Ectodermal cell (in vitro differentiated cells): ENCODE results near the gene TP53TG5.
A peak's percentile ranks its signal among the peaks of the same experiment; 100 is the strongest.

Source experiments
- H3K27ac ChIP-seq: 2 replicates; pipeline ENCODE4 v1.7.0; 2013; ENCODE audit warnings: mild to moderate bottlenecking, low read depth, low read length; ENCODE audit not compliant: insufficient read depth, poor library complexity, severe bottlenecking
- H3K27me3 ChIP-seq: 2 replicates; pipeline ENCODE4 v1.7.0; 2013; ENCODE audit warnings: mild to moderate bottlenecking, low read length; ENCODE audit not compliant: insufficient read depth, control insufficient read depth, poor library complexity, severe bottlenecking
- H3K36me3 ChIP-seq: one replicate; pipeline ENCODE4 v1.7.0; 2013; ENCODE audit warnings: low read length; ENCODE audit not compliant: control insufficient read depth, insufficient read depth
- H3K4me1 ChIP-seq: one replicate; pipeline ENCODE4 v1.7.0; 2013; ENCODE audit warnings: low read length; ENCODE audit not compliant: control insufficient read depth, insufficient read depth
- H3K4me3 ChIP-seq: 2 replicates; pipeline ENCODE4 v1.7.0; 2013; ENCODE audit warnings: low read depth, low read length, control low read depth; ENCODE audit not compliant: insufficient read depth
- H3K9me3 ChIP-seq: 2 replicates; pipeline ENCODE4 v1.7.0; 2013; ENCODE audit warnings: mild to moderate bottlenecking, low read length, moderate library complexity; ENCODE audit not compliant: control insufficient read depth
- whole genome bisulfite sequencing, 2 experiments: methylation state at CpG; one replicate each; pipeline ENCODE4 v1.1.7; 2013; ENCODE audit warnings: missing lambda C conversion rate in 2 of 2; 5-methylcytosine and 5-hydroxymethylcytosine counted together

Gene TP53TG5

DNA sequence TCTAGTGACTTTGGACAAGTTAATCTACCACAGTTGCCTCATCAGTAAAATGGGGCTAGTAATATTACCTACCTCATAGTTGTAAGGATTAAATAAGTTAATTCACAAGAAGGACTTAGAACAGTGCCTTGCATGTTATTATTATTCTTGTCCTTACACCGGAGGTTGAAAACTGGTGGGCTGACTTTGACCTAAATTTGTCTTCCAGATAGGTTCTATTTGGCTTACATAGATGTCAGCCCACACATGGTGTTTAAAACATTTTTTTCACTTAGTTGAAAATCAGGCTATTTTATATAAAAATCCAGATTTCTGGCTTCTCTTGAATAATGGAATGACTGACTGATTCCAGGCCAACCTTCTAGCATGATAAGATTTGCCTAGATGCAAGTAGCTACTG, 11.9 kb downstream of the TP53TG5 start:
- H3K27me3 ChIP-seq: no peaks in the 10 kb centered on the region
- H3K4me3 ChIP-seq: no peak overlapping the region
- no peaks in the 10 kb centered on the region for H3K9me3 ChIP-seq
- no peak overlapping the region for H3K27ac ChIP-seq
- peaks cover 5% of the 10 kb centered on the region for H3K4me1 ChIP-seq
- peaks cover 5% of the 10 kb centered on the region for H3K36me3 ChIP-seq
- WGBS, 2 experiments: 94 to 100% methylated on average over 1 of the region's 1 CpG

DNA sequence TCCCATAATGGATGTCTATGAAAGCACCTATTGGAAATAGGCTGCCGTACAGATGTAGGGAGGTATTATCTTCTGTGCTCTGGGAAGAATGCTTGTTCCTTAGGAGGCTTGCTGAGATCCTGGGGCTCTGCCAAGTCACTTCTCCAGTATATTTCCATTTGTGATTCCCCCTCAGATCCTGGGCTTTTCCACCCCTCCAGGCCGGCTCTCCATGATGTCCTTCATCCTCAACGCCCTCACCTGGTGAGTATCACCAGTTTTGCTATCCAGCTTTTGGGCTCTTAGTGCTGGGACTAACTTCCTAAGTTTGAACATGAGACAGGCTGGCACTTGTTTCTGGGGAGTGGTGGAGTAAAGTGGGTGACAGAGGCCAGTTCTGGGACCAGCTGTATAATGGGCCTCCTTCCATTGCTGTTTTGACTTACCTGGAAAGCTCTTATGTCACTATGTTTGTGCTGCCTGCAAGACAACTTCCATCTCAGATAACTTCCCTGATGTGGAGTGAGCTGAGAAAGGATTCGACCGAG, 12.6 kb downstream of the TP53TG5 start:
- Histone ChIP-seq H3K27me3 (no peaks in the 10 kb centered on the region), H3K4me3 (no peak overlapping the region), H3K36me3 (peaks cover 5% of the 10 kb centered on the region), H3K9me3 (no peaks in the 10 kb centered on the region), H3K4me1 (peaks cover 5% of the 10 kb centered on the region), H3K27ac (no peak overlapping the region)
- WGBS, 2 experiments: 90 to 97% methylated on average over 5 of the region's 5 CpGs

DNA sequence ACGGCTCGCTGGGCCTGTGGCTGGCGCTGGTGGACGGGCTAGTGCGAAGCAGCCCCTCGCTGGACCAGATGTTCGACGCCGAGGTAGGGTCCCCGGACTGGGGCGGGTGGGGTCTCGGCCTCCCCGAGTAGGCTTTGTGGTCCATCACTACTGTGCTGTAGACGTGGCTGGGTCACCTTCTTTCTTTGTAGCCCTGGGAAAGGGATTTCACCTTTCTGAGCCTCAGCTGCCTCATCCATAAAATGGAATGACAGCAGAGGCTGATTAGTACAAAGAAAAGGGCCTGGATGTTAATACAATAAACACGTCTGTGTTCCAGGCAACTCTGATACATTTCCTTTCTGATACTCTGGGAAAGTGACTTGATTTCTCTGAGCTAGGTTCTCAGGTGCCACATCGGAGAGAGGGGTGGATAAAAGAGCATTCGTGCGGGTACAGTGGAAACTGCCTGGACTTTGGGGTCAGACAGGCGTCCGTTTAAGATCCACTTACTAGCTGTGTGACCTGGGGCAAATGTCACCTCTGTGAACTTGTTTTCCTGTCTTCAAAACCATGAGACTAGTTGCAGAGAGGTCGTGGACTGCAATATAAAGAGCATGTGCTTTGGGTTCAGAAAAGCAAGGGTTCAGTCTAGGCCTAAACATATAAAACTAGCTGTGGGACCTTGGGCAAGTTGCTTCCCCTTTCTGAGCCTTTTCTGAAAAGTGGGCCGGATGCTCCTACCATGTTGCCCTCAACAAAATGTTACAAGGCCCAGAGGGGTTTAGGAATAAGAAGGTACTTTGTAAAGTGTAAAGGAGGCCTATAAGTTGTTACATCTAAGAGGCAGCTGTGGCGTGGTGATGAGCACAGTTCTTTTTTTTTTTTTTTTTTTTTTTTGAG, 14.3 kb downstream of the TP53TG5 start:
- Histone ChIP-seq H3K27ac (peak overlapping the region; percentile 71), H3K9me3 (no peaks in the 10 kb centered on the region), H3K27me3 (no peaks in the 10 kb centered on the region), H3K4me3 (peak overlapping the region; percentile 84), H3K4me1 (peaks cover 5% of the 10 kb centered on the region), H3K36me3 (peaks cover 5% of the 10 kb centered on the region)
- WGBS, 2 experiments: 31 to 33% methylated on average over 22 to 23 of the region's 23 CpGs

DNA sequence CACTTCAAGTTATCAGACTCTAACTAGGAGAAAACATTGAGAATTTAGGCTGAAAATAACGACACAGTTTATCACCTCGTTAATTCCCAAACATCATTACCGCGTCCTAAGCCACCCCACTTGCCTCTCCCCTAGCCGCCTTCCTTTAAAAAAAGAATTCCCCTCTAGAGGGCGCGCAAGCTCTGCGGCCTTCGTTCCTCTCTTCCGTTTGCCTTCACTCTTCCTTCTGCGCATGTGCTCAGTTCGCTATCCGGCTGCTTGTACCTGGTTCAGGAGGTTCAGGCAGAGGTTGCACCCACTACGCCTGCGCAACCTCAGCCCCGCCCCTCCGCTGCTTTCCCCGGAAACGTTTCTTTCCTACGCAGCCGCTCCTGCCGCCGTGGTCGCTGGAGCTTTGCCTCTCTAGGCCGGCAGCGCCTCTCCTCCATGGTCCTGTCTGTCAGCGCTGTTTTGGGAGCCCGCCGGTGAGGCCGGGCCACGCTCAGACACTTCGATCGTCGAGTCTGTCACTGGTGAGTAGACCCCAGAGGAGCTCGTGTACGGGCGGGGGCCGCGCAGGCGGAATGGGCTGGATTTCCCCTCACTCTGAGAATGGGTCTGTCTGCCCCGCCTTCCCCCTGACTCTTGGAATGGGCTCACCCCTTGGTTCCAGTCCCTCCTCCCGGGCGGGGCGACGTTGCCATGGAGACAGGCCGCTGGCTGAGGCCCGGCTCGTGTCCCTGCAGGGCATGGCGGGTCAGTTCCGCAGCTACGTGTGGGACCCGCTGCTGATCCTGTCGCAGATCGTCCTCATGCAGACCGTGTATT, 15.1 kb downstream of the TP53TG5 start, which contains the start of gene SYS1:
SYS1 (plus strand) TSS at position 353 of the 807 bp plus-strand sequence; CDS start at position 729, 376 bp downstream.
- Histone ChIP-seq H3K9me3 (no peaks in the 10 kb centered on the region), H3K4me1 (peaks cover 5% of the 10 kb centered on the region), H3K4me3 (peak within 1 kb of the TSS; percentile 84), H3K27me3 (no peaks in the 10 kb centered on the region), H3K36me3 (no peaks in the 10 kb centered on the region), H3K27ac (peak within 1 kb of the TSS; percentile 90)
- WGBS, 2 experiments: 0% methylated on average over 55 of the region's 55 CpGs

DNA sequence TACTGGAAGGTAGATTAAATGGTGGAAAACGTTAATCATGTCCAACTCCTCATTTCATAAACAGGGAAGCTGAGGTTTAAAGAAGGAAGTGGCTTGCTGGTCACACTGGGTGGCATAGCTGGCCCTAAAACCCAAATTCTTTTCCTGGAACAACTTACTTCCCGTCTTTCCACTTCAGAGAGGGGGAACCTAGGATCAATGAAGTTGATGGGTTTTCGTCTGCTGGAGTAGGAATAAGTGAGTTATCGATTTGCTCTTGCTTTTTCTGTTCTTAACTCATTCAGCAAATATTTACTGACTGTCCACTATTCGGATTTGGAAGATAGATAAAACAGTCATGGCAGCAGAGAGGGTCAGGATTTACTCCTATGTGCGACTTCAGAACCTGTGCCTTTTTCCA, 16.3 kb downstream of the TP53TG5 start:
- Histone ChIP-seq H3K36me3 (no peaks in the 10 kb centered on the region), H3K4me1 (peaks cover 5% of the 10 kb centered on the region), H3K27ac (no peak overlapping the region), H3K27me3 (no peaks in the 10 kb centered on the region), H3K9me3 (no peaks in the 10 kb centered on the region), H3K4me3 (no peak overlapping the region)
- 92 to 97% methylated on average over 5 to 6 of the region's 6 CpGs for WGBS, 2 experiments

DNA sequence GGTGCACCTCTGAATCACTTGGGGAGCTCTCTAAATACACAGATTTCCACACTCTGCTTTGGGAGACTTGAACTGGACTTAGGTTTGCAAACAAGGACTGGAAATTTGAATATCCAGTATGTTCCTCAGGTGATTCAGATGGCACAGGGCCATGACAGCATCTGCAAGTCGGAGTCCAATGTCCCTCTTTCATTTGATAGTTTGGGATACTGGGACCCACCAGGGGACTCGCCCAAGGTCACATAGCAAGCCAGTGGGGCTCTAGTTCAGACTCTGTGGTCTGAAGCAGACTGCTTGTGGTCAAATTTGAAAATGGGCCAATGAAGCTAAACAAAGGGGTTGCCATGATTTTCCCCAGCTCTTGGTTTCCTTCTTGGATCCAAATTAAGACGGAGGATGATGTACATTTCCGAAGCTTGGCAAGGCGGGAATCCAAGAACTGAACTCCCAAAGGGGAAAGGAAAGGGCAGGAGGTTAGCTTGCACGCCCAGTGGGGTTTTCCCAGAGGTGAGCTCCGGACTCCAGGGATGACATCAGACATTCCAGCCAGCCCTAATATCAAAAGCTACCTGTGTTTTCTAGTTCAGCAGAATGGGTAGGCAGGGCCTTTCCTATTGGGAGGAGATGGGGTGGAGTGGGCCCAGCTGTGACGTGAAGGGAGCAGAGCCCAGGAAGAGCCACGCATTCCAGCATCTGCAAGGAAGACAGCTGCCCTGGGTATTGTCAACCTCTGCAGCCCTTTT, 18.5 kb downstream of the TP53TG5 start:
- Histone ChIP-seq H3K27ac (no peak overlapping the region), H3K4me1 (peaks cover 5% of the 10 kb centered on the region), H3K4me3 (no peak overlapping the region), H3K27me3 (no peaks in the 10 kb centered on the region), H3K36me3 (no peaks in the 10 kb centered on the region), H3K9me3 (no peaks in the 10 kb centered on the region)
- WGBS, 2 experiments: 80 to 84% methylated on average over 9 of the region's 9 CpGs

DNA sequence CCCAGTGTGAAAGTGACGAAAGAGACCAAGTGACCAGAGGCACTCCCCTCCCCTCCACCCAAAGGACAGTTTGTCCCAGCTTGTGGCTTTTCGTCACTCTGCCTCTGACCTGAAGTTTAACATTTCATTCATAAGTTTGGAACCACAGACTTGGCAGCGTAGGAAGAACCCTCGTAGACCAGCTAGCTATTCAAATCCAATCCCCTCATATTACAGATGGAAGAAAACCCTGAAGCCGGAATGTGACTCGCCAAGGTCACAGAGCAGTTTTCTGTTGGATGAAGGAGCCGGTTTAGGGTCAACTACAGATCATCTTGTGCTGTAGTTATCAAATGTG, 19.1 kb downstream of the TP53TG5 start:
- no peaks in the 10 kb centered on the region for H3K9me3 ChIP-seq
- H3K4me1 ChIP-seq: peaks cover 3% of the 10 kb centered on the region
- no peaks in the 10 kb centered on the region for H3K36me3 ChIP-seq
- no peaks in the 10 kb centered on the region for H3K27me3 ChIP-seq
- no peak overlapping the region for H3K4me3 ChIP-seq
- 93 to 94% methylated on average over 7 of the region's 7 CpGs for WGBS, 2 experiments
- no peak overlapping the region for H3K27ac ChIP-seq

DNA sequence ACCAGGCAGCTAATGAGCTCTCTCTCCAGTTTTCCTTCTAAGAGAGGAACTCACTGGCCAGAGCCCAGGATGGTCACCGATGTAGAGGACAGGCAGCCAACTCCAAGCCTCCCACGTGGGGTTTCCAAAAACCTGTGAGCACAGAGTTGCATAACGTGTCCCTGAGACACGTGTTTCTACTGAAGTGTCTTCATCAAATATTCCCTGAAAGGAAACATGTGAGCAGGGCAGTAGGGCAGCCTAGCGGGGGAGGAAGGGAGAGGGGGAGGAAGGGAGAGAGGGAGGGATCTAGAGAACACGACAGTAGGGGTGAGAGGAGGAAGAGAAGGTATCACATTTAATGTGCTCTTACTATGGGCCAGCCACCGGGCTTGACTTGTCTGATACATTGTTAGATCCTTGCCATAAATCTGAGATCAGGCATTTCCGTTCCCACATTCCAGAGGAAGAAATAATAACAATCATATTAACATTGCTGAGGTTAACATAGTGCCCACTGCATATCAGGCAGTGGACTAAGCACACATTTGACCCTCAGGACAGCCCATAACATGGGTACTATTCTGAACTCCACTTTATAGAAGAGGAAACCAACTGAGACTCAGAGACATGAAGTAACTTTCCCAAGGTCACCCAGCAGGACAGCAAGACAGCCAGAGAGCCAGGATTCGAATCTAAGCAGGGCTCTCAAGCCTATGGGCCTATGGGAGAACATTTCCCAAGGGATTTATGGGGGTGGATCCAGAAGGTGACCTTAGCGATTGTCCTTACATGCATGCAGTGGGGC, 19.6 kb downstream of the TP53TG5 start:
- Histone ChIP-seq H3K9me3 (no peaks in the 10 kb centered on the region), H3K27me3 (no peaks in the 10 kb centered on the region), H3K4me3 (no peak overlapping the region), H3K27ac (no peak overlapping the region), H3K36me3 (no peaks in the 10 kb centered on the region), H3K4me1 (no peaks in the 10 kb centered on the region)
- WGBS, 2 experiments: 65 to 70% methylated on average over 10 of the region's 10 CpGs

DNA sequence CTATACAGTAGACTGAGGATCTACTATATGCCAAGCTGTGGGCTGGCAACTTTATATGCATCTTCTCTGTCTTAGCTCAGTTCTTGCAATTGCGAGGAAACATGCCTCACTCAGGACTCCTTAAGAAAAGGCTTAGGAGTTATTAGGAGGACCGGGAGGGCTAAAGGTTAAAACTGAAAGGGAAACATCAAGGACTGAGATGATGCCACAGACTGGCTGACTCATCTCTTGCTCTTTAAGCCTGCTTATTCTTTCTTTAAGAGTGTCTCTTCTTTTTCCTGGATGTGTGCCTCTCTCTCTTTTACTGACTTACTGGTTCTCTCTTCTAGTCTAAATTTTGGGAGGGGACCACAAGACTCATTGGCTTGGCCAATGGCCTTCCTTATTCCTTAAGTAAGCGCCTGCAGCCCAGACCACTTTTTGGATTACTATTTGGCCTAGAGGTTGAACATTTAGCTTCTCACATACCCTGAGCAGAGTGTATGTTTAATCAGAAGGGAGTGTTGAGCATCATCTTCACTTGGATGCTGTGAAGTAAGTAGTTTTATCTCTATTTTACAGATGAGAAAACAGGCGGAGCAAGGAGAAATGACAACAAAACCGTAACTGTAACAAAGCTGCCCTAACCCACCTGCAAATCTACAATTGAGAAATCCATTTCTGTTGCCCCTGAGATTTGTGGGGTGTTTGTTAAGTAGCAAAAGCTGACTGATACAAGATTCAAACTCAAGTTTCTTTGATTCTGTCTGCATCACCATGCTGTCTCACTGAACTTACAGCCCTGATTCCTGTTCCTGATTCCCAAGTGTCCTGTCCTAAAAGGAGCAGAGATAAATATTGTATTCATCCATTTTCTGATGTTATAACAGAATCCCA, 22.7 kb downstream of the TP53TG5 start:
- Histone ChIP-seq H3K9me3 (no peaks in the 10 kb centered on the region), H3K36me3 (no peaks in the 10 kb centered on the region), H3K27me3 (no peaks in the 10 kb centered on the region), H3K4me1 (no peaks in the 10 kb centered on the region), H3K27ac (no peak overlapping the region), H3K4me3 (no peak overlapping the region)
- 69 to 73% methylated on average over 5 of the region's 5 CpGs for WGBS, 2 experiments
